SK-N-SH treated with all-trans-retinoic acid at 6 μM for 48 hours (cell line): Measurements from ENCODE around the gene CLEC14A.

Source experiments
- ATAC-seq: fragments of 200-7000 bp; cut with Tn5 transposase; 3 replicates; pipeline ENCODE4 v1.9.1; 2020; ENCODE audit warnings: mild to moderate bottlenecking, moderate library complexity
- CSDC2 ChIP-seq: fragments of 250-450 bp; sonication (Bioruptor Pico); IDR thresholded peaks from 2 replicates; pipeline ENCODE4 v1.5.0; 2020; ENCODE audit warnings: mild to moderate bottlenecking, moderate library complexity
- ESRRG ChIP-seq: fragments of 250-450 bp; sonication (Bioruptor Pico); IDR thresholded peaks from 2 replicates; pipeline ENCODE4 v1.6.1; 2021; ENCODE audit warnings: mild to moderate bottlenecking
- GLIS3 ChIP-seq: fragments of 250-450 bp; sonication (Bioruptor Pico); IDR thresholded peaks from 2 replicates; pipeline ENCODE4 v1.5.0; 2020; ENCODE audit warnings: mild to moderate bottlenecking, moderate library complexity
- ISL1 ChIP-seq: fragments of 250-450 bp; sonication (Bioruptor Pico); IDR thresholded peaks from 2 replicates; pipeline ENCODE4 v2.1.2; 2022; ENCODE audit warnings: mild to moderate bottlenecking, moderate library complexity
- OSR1 ChIP-seq: fragments of 250-450 bp; sonication (Bioruptor Pico); IDR thresholded peaks from 2 replicates; pipeline ENCODE4 v1.8.0; 2022; ENCODE audit warnings: moderate library complexity, mild to moderate bottlenecking, inconsistent platforms
- PATZ1 ChIP-seq: fragments of 250-450 bp; sonication (Bioruptor Pico); IDR thresholded peaks from 2 replicates; pipeline ENCODE4 v1.8.0; 2020; ENCODE audit warnings: mild to moderate bottlenecking, moderate library complexity, borderline replicate concordance
- POU6F1 ChIP-seq: fragments of 250-450 bp; sonication (Bioruptor Pico); IDR thresholded peaks from 2 replicates; pipeline ENCODE4 v1.8.0; 2021; ENCODE audit warnings: low read depth, mild to moderate bottlenecking, moderate library complexity, borderline replicate concordance
- PPARA ChIP-seq: fragments of 250-450 bp; sonication (Bioruptor Pico); IDR thresholded peaks from 2 replicates; pipeline ENCODE4 v1.5.0; 2020; ENCODE audit warnings: mild to moderate bottlenecking, borderline replicate concordance
- RARB ChIP-seq: fragments of 250-450 bp; sonication (Bioruptor Pico); IDR thresholded peaks from 2 replicates; pipeline ENCODE4 v1.8.0; 2021; ENCODE audit warnings: mild to moderate bottlenecking, moderate library complexity
- SNAI2 ChIP-seq: fragments of 250-450 bp; sonication (Bioruptor Pico); IDR thresholded peaks from 2 replicates; pipeline ENCODE4 v1.5.0; 2020; ENCODE audit warnings: mild to moderate bottlenecking, moderate library complexity
- TOX ChIP-seq: fragments of 250-450 bp; sonication (Bioruptor Pico); IDR thresholded peaks from 2 replicates; pipeline ENCODE4 v1.8.0; 2021; ENCODE audit warnings: mild to moderate bottlenecking, moderate library complexity, borderline replicate concordance
- TSHZ2 ChIP-seq: fragments of 250-450 bp; sonication (Bioruptor Pico); IDR thresholded peaks from 2 replicates; pipeline ENCODE4 v1.5.0; 2020; ENCODE audit warnings: mild to moderate bottlenecking, moderate library complexity
- ZC3H10 ChIP-seq: fragments of 250-450 bp; sonication (Bioruptor Pico); IDR thresholded peaks from 2 replicates; pipeline ENCODE4 v1.5.1; 2021; ENCODE audit warnings: mild to moderate bottlenecking, moderate library complexity
- ZFP3 ChIP-seq: fragments of 250-450 bp; sonication (Bioruptor Pico); IDR thresholded peaks from 2 replicates; pipeline ENCODE4 v1.5.0; 2020; ENCODE audit warnings: mild to moderate bottlenecking, moderate library complexity
- ZFP30 ChIP-seq: fragments of 450-650 bp; formaldehyde crosslinking; IDR thresholded peaks from 2 replicates; pipeline ENCODE4 v1.5.0; 2022; ENCODE audit warnings: mild to moderate bottlenecking, moderate library complexity
- ZNF70 ChIP-seq: fragments of 450-650 bp; formaldehyde crosslinking; IDR thresholded peaks from 2 replicates; pipeline ENCODE4 v1.5.0; 2020; ENCODE audit warnings: mild to moderate bottlenecking, moderate library complexity
- ZNF8 ChIP-seq: fragments of 450-650 bp; formaldehyde crosslinking; IDR thresholded peaks from 2 replicates; pipeline ENCODE4 v1.5.0; 2020; ENCODE audit warnings: mild to moderate bottlenecking, moderate library complexity
- TF ChIP-seq, protein P1 (sequence below): fragments of 250-450 bp; sonication (Bioruptor Pico); IDR thresholded peaks from 2 replicates; pipeline ENCODE4 v1.5.1; 2020; ENCODE audit warnings: low read depth, mild to moderate bottlenecking, moderate library complexity
- TF ChIP-seq, protein P2 (sequence below): fragments of 250-450 bp; sonication (Bioruptor Pico); IDR thresholded peaks from 2 replicates; pipeline ENCODE4 v1.5.1; 2021; ENCODE audit warnings: mild to moderate bottlenecking, moderate library complexity

The CLEC14A gene

GRCh38 chr14:38286452-38286851 is 30.6 kb upstream of the CLEC14A start (continued):
- TF ChIP-seq TSHZ2 (CRISPR knock-in tag) (no peak), ZNF70 (CRISPR knock-in tag) (no peak)
- TF ChIP-seq, all 23 proteins: peak for 0

DNA sequence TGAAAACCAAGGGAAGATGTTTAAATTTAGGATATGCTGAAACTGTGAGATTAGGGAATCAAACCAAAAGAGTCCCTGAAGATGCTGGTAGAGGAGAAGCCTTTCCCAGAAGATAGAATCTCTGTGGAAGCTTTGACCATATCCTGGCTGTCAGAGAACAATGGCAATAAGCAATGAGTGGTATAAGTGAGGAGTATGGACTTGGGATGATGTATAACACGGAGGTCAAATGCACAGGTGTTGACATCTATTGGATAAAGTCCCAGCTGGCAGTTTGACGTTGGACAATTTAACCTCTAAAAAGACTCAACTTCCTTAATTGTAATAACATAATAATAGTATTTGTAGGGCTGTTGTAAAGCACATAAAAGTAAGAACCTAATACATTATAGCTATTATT is 30.1 kb upstream of the CLEC14A start:
- TF ChIP-seq OSR1 (no peak), RARB (CRISPR knock-in tag) (no peak), ESRRG (no peak), TSHZ2 (CRISPR knock-in tag) (no peak), PATZ1 (CRISPR knock-in tag) (no peak), ZFP30 (CRISPR knock-in tag) (no peak), GLIS3 (CRISPR knock-in tag) (no peak), SNAI2 (CRISPR knock-in tag) (no peak), TOX (CRISPR knock-in tag) (no peak), ZNF8 (CRISPR knock-in tag) (no peak), ISL1 (CRISPR knock-in tag) (no peak), ZNF70 (CRISPR knock-in tag) (no peak), ZC3H10 (CRISPR knock-in tag) (no peak)
- TF ChIP-seq, protein P1, sequence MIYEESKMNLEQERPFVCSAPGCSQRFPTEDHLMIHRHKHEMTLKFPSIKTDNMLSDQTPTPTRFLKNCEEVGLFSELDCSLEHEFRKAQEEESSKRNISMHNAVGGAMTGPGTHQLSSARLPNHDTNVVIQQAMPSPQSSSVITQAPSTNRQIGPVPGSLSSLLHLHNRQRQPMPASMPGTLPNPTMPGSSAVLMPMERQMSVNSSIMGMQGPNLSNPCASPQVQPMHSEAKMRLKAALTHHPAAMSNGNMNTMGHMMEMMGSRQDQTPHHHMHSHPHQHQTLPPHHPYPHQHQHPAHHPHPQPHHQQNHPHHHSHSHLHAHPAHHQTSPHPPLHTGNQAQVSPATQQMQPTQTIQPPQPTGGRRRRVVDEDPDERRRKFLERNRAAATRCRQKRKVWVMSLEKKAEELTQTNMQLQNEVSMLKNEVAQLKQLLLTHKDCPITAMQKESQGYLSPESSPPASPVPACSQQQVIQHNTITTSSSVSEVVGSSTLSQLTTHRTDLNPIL (CRISPR knock-in tag): no peak
- TF ChIP-seq, all 23 proteins: peak for 0
- no peak for ATAC-seq

GRCh38 chr14:38282936-38283335 is 27.0 kb upstream of the CLEC14A start:
- TF ChIP-seq OSR1 (no peak), GLIS3 (CRISPR knock-in tag) (no peak), RARB (CRISPR knock-in tag) (no peak), CSDC2 (CRISPR knock-in tag) (no peak), ZFP3 (CRISPR knock-in tag) (no peak), ZC3H10 (CRISPR knock-in tag) (no peak), ZNF8 (CRISPR knock-in tag) (no peak), POU6F1 (CRISPR knock-in tag) (no peak), SNAI2 (CRISPR knock-in tag) (no peak), ZNF70 (CRISPR knock-in tag) (no peak), TOX (CRISPR knock-in tag) (no peak), ISL1 (CRISPR knock-in tag) (no peak), PPARA (no peak)
- TF ChIP-seq, protein P2, sequence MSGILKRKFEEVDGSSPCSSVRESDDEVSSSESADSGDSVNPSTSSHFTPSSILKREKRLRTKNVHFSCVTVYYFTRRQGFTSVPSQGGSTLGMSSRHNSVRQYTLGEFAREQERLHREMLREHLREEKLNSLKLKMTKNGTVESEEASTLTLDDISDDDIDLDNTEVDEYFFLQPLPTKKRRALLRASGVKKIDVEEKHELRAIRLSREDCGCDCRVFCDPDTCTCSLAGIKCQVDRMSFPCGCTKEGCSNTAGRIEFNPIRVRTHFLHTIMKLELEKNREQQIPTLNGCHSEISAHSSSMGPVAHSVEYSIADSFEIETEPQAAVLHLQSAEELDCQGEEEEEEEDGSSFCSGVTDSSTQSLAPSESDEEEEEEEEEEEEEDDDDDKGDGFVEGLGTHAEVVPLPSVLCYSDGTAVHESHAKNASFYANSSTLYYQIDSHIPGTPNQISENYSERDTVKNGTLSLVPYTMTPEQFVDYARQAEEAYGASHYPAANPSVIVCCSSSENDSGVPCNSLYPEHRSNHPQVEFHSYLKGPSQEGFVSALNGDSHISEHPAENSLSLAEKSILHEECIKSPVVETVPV (CRISPR knock-in tag): no peak
- TF ChIP-seq, protein P1 (CRISPR knock-in tag): no peak
- ATAC-seq: no peak
